Skin epidermis (tissue), 12 donors: ENCODE measurements around the gene LDLR.
"Not testable (repeated sequence)": the region's sequence is repeated elsewhere in the genome, so short reads cannot be mapped to it uniquely, and the experiment has no call there.

ENCODE experiments used
- H3K27ac ChIP-seq, 21 experiments: fragments of 200-600 bp; sonication (generic) in 11 of 21; one replicate each; pipeline ENCODE4 v1.5.0; 2020; ENCODE audit warnings: mild to moderate bottlenecking in 3 of 21, inconsistent platforms in 2 of 21, moderate library complexity in 2 of 21
- H3K4me3 ChIP-seq, 7 experiments: fragments of 200-600 bp; sonication (generic) in 2 of 7; one replicate each; pipeline ENCODE4 v1.5.0; 2020; ENCODE audit warnings: inconsistent platforms in 2 of 7, mild to moderate bottlenecking in 2 of 7, moderate library complexity in 1 of 7

The LDLR gene

GRCh38 chr19:11098861-11099260 is 9.6 kb downstream of the LDLR start:
- Histone ChIP-seq H3K4me3 (no peak overlapping the region), H3K27ac (no peak overlapping the region)

- Histone ChIP-seq H3K4me3 (no peak overlapping the region), H3K27ac (no peak overlapping the region)
Observed at GRCh38 chr19:11100049-11100448, 10.8 kb downstream of the LDLR start.

- H3K4me3 ChIP-seq, result no peak overlapping the region
- no peak overlapping the region for H3K27ac ChIP-seq
Observed at GRCh38 chr19:11101057-11101456, 11.8 kb downstream of the LDLR start.

- Histone ChIP-seq H3K4me3 (no peak overlapping the region), H3K27ac (no peak overlapping the region)
Observed at GRCh38 chr19:11102944-11103343, 13.7 kb downstream of the LDLR start.

- not testable (repeated sequence) for H3K4me3 ChIP-seq, H3K27ac ChIP-seq
Observed at GRCh38 chr19:11103667-11104066, 14.4 kb downstream of the LDLR start.

GRCh38 chr19:11105014-11105636 is 15.9 kb downstream of the LDLR start:
- Histone ChIP-seq H3K4me3 (no peak overlapping the region), H3K27ac (no peak overlapping the region)

GRCh38 chr19:11106477-11106876 is 17.2 kb downstream of the LDLR start:
- no peak overlapping the region for H3K27ac ChIP-seq
- no peak overlapping the region for H3K4me3 ChIP-seq

GRCh38 chr19:11108746-11109145 is 19.5 kb downstream of the LDLR start:
- H3K4me3 ChIP-seq, result no peak overlapping the region
- no peak overlapping the region for H3K27ac ChIP-seq

GRCh38 chr19:11111117-11111770 is 22.0 kb downstream of the LDLR start:
- no peak overlapping the region for H3K4me3 ChIP-seq
- no peak overlapping the region for H3K27ac ChIP-seq

GRCh38 chr19:11111771-11112144 is 22.5 kb downstream of the LDLR start:
- Histone ChIP-seq H3K27ac (no peak overlapping the region), H3K4me3 (no peak overlapping the region)

- no peak overlapping the region for H3K27ac ChIP-seq
- H3K4me3 ChIP-seq, result no peak overlapping the region
Observed at GRCh38 chr19:11113140-11113708, 24.0 kb downstream of the LDLR start.

GRCh38 chr19:11115042-11115441 is 25.8 kb downstream of the LDLR start:
- Histone ChIP-seq H3K27ac (no peak overlapping the region), H3K4me3 (no peak overlapping the region)

GRCh38 chr19:11115895-11116446 is 26.7 kb downstream of the LDLR start:
- no peak overlapping the region for H3K4me3 ChIP-seq
- no peak overlapping the region for H3K27ac ChIP-seq

- H3K27ac ChIP-seq, result no peak overlapping the region
- H3K4me3 ChIP-seq, result no peak overlapping the region
Observed at GRCh38 chr19:11116507-11116906, 27.2 kb downstream of the LDLR start.

- H3K4me3 ChIP-seq, H3K27ac ChIP-seq: not testable (repeated sequence)
Observed at GRCh38 chr19:11121963-11122362, 32.7 kb downstream of the LDLR start.

- Histone ChIP-seq H3K4me3 (no peak overlapping the region), H3K27ac (no peak overlapping the region)
Observed at GRCh38 chr19:11123114-11123513, 33.9 kb downstream of the LDLR start.

GRCh38 chr19:11124157-11124556 is 34.9 kb downstream of the LDLR start:
- not testable (repeated sequence) for H3K4me3 ChIP-seq, H3K27ac ChIP-seq

- no peak overlapping the region for H3K27ac ChIP-seq
Observed at GRCh38 chr19:11125994-11126685, 36.9 kb downstream of the LDLR start.

GRCh38 chr19:11127905-11128304 is 38.6 kb downstream of the LDLR start:
- Histone ChIP-seq H3K4me3 (no peak overlapping the region), H3K27ac (no peak overlapping the region)

More at GRCh38 chr19:11125994-11126685, 36.9 kb downstream of the LDLR start:
- no peak overlapping the region for H3K4me3 ChIP-seq

- peak overlapping the region in 5 of 21 experiments; percentile 16 to 69 (median 34) for H3K27ac ChIP-seq
- no peak overlapping the region for H3K4me3 ChIP-seq
Observed at GRCh38 chr19:11130824-11131455, 41.7 kb downstream of the LDLR start.
